GM18499 (cell line): ENCODE results near the gene ZNF253.
"Not testable (repeated sequence)": the region's sequence is repeated elsewhere in the genome, so short reads cannot be mapped to it uniquely, and the experiment has no call there.

Experiments
- ATAC-seq: cut with Tn5 transposase; IDR thresholded peaks from one replicate; pipeline ENCODE4 v1.9.1; 2021; ENCODE audit warnings: moderate number of reproducible peaks; ENCODE audit not compliant: insufficient read depth, unreplicated experiment

Gene ZNF253

GRCh38 chr19:19865750-19866610 is at the start of gene ZNF253:
Gene ZNF253 (plus strand): TSS chr19:19865882. CDS start chr19:19865997, 115 bp downstream.
- peak; percentile 93 for ATAC-seq

- ATAC-seq, result no peak
Observed at GRCh38 chr19:19816679-19817078, 49.0 kb upstream of the ZNF253 start.

- no peak for ATAC-seq
Observed at GRCh38 chr19:19817357-19817756, 48.3 kb upstream of the ZNF253 start.

GRCh38 chr19:19820774-19821320 is 44.8 kb upstream of the ZNF253 start:
- ATAC-seq, result no peak

- ATAC-seq, result peak; percentile 74
Observed at GRCh38 chr19:19821366-19821951, 44.2 kb upstream of the ZNF253 start, which contains the start of gene ZNF506. Gene ZNF506 (minus strand): TSS chr19:19821750. CDS start chr19:19821603, 147 bp downstream.

- ATAC-seq, result not testable (repeated sequence)
Observed at GRCh38 chr19:19821976-19822375, 43.7 kb upstream of the ZNF253 start.

GRCh38 chr19:19823916-19824315 is 41.8 kb upstream of the ZNF253 start:
- ATAC-seq, result no peak

GRCh38 chr19:19826875-19827274 is 38.8 kb upstream of the ZNF253 start:
- ATAC-seq, result no peak

- no peak for ATAC-seq
Observed at GRCh38 chr19:19835560-19836038, 30.1 kb upstream of the ZNF253 start.

DNA sequence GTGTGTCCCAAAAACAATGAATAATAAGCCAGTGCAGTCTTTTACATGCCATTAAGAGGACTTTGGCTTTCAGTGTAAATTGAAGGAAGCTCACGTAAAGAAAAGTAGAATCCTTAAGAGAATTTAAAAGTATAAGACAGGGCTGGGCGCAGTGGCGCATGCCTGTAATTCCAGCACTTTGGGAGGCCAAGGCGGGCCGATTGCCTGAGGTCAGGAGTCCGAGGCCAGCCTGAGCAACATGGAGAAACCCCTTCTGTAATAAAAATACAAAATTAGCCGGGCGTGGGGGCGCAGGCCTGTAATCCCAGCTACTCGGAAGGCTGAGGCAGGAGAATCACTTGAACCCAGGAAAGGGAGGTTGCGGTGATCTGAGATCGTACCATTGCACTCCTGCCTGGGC is 17.9 kb upstream of the ZNF253 start:
- no peak for ATAC-seq

- no peak for ATAC-seq
Observed at GRCh38 chr19:19849056-19849455, 16.6 kb upstream of the ZNF253 start.

DNA sequence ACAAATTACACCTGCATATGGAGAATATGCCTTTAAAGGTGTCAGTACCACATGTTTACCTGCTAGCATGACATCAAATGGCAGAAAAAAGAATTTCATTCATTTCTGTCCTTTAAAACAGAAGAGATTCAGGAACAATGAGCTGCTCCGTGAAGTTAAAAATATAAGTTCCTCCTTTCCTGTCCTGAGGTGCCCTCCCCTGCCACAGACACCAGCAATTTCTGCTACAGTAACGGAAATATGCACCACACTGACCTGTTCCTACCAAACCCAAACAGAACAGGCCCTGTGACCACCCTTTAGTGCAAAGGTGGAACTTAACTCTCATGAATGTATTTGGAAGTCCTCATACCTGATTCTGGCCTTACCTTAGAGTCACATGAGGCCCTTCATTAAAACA is 13.9 kb upstream of the ZNF253 start:
- not testable (repeated sequence) for ATAC-seq

- ATAC-seq, result no peak
Observed at GRCh38 chr19:19858751-19859150, 6.9 kb upstream of the ZNF253 start.

DNA sequence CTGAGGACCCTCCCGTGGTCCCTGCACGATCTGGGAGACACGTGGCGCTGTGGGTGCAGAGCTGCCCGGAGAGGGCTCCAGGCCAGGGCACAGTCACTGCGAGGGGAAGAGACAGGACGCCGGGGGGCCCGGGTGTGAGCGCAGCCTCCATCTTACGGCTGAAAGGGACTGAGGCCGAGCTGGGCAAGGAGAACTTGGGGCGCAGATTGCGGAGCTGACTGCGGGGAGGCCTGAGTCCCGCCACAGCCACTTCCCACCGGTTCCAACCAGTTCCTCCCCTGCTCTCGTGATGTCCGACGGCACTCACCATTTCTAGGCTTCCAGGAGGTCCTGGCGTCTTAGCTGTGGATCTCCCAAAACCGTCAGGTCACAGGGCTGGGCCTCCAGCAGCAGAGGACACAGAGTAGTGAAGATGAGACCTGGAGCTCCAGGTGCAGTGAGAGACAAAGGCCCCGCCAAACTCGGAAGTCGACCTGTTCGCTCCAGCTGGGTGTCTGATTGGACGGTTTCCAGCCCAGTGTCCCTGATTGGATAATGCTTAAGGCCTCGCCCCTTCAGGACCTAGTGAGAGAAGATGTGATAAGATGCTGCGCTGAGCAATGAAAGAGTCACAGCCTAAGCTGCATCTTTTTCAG is 4.8 kb upstream of the ZNF253 start:
- ATAC-seq, result no peak

- no peak for ATAC-seq
Observed at GRCh38 chr19:19866611-19867248, 1.0 kb downstream of the ZNF253 start.

DNA sequence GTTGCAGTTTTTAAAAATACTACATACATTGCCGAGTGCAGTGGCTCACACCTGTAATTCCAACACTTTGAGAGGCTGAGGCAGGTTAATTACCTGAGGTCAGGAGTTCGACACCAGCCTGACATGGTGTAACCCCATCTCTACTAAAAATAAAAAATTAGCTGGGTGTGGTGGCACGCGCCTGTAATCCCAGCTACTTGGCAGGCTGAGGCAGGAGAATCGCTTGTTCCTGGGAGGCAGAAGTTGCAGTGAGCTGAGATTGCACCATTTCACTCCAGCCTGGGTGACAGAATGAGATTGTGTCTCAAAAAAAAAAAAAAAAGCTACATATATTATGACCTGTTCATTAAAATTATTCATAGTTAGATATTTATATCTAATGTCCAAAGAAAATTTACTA is 4.4 kb downstream of the ZNF253 start:
- not testable (repeated sequence) for ATAC-seq

GRCh38 chr19:19871932-19872331 is 6.2 kb downstream of the ZNF253 start:
- ATAC-seq, result no peak

GRCh38 chr19:19873381-19873780 is 7.7 kb downstream of the ZNF253 start:
- no peak for ATAC-seq

DNA sequence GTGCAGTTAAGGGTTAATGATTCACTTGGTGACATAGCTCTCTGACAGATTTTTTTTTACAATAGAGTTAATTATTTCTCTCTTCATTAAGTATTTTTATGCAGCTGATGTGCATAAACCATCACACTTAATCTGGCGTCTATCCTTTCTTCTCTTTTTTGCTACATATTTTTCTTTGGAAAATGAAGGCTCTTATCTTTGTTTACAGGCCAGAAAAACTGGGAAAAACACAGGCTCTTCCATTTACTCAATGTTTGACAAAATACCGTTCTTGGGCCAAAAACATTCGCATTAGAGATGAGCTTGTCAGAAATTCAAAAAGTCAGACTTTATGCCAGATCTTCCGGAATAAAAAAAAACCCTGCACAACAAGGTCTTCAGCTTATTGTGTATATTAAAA is 12.0 kb downstream of the ZNF253 start:
- ATAC-seq, result no peak

- ATAC-seq, result no peak
Observed at GRCh38 chr19:19884583-19884982, 18.9 kb downstream of the ZNF253 start.
